K562 (cell line): ENCODE measurements around the gene ITGA2B. TPM values are rescaled to one million over a fixed set of nuclear protein-coding genes. Genes with fewer than 3 reads are reported as not detected.
A peak's percentile ranks its signal among the peaks of the same experiment; 100 is the strongest.

Experiments
- ATAC-seq: fragments of 200-7000 bp; cut with Tn5 transposase; 3 replicates; pipeline ENCODE4 v1.9.1; 2020; ENCODE audit warnings: moderate library complexity
- BruUV-seq: library from RNA; stranded (reverse); fragments of 400-500 nt; replicated peaks from 2 replicates; lab custom pipeline; 2021; lab: Mats Ljungman, UMichigan
- CTCF ChIA-PET: fragments of 300-600 bp; formaldehyde crosslinking; extraction: SDS; loops from one replicate; lab custom pipeline; 2021; ENCODE audit warnings: low intra/inter-chr PET ratio; lab: Yijun Ruan, JAX
- POLR2A ChIA-PET: fragments of 300-600, 350-650 bp; sonication (Branson Sonifier 250); formaldehyde crosslinking; extraction: SDS; loops from one replicate; lab custom pipeline; 2021; ENCODE audit warnings: antibody characterized with exemption, inconsistent platforms; lab: Yijun Ruan, JAX
- DNase-seq, 4 experiments: peaks; one replicate each; pipeline versions ENCODE4 v3.0.0 to v3.0.0-alpha.2; 2011 to 2018; ENCODE audit warnings: low spot score in 3 of 4, mixed read lengths in 3 of 4; ENCODE audit errors: extremely low read depth in 1 of 4
- FAIRE-seq: peaks from 2 replicates; lab custom pipeline; 2011; peaks lifted over from hg19 to GRCh38; lab: Jason Lieb, UNC
- H2AFZ ChIP-seq: 2 replicates; pipeline ENCODE4 v1.6.0; 2011; ENCODE audit warnings: low read depth, low read length, control low read depth, inconsistent platforms
- H3K27ac ChIP-seq: fragments of 200-600 bp; 3 replicates; pipeline ENCODE4 v1.8.0; 2011; ENCODE audit warnings: low read depth, mild to moderate bottlenecking, control low read depth, inconsistent platforms, low read length, moderate library complexity, mixed read lengths; ENCODE audit errors: extremely low read depth
- H3K27me3 ChIP-seq, 2 experiments: fragments of 300-600 bp in 1 of 2; 2 replicates in 1 of 2; 3 replicates in 1 of 2; pipeline versions ENCODE4 v1.6.0 to v1.8.0; 2011; ENCODE audit warnings: inconsistent platforms in 2 of 2, low read length in 2 of 2, mild to moderate bottlenecking in 1 of 2, mixed read lengths in 1 of 2, moderate library complexity in 1 of 2; ENCODE audit not compliant: control insufficient read depth in 2 of 2, insufficient read depth in 2 of 2
- H3K36me3 ChIP-seq: fragments of 300-600 bp; 3 replicates; pipeline ENCODE4 v1.8.0; 2011; ENCODE audit warnings: mild to moderate bottlenecking, low read length, inconsistent platforms; ENCODE audit not compliant: control insufficient read depth, insufficient read depth
- H3K4me1 ChIP-seq, 2 experiments: fragments of 200-600 bp in 1 of 2; replicated peaks in 1 of 2; 2 replicates in 1 of 2; 3 replicates in 1 of 2; pipeline versions ENCODE4 v1.5.1 to v1.8.0; 2011; ENCODE audit warnings: inconsistent platforms in 2 of 2, low read length in 2 of 2, mild to moderate bottlenecking in 1 of 2, mixed read lengths in 1 of 2, moderate library complexity in 1 of 2; ENCODE audit not compliant: control insufficient read depth in 2 of 2, insufficient read depth in 2 of 2
- H3K4me2 ChIP-seq: 2 replicates; pipeline ENCODE4 v1.6.1; 2011; ENCODE audit warnings: low read length, control low read depth, inconsistent platforms, mixed read lengths; ENCODE audit not compliant: insufficient read depth
- H3K4me3 ChIP-seq: fragments of 200-600 bp; sonication (generic), shearing (Covaris generic); 2 replicates; pipeline ENCODE4 v1.5.1; 2016; ENCODE audit warnings: control low read depth, inconsistent platforms
- H3K79me2 ChIP-seq: fragments of 200-600 bp; 3 replicates; pipeline ENCODE4 v1.8.0; 2011; ENCODE audit warnings: low read length, inconsistent platforms; ENCODE audit not compliant: control insufficient read depth, insufficient read depth
- H3K9ac ChIP-seq, 2 experiments: 2 replicates each; pipeline versions ENCODE4 v1.6.0 to v1.6.1; 2011; ENCODE audit warnings: low read depth in 2 of 2, low read length in 2 of 2, control low read depth in 1 of 2, inconsistent platforms in 1 of 2, mild to moderate bottlenecking in 1 of 2, mixed read lengths in 1 of 2; ENCODE audit not compliant: insufficient read depth in 1 of 2
- H3K9me1 ChIP-seq: one replicate; pipeline ENCODE4 v1.6.0; 2011; ENCODE audit warnings: inconsistent platforms, mild to moderate bottlenecking, low read length, moderate library complexity; ENCODE audit not compliant: control insufficient read depth, insufficient read depth
- H3K9me3 ChIP-seq: replicated peaks from 2 replicates; pipeline ENCODE4 v1.5.1; 2011; ENCODE audit warnings: low read depth, low read length, inconsistent platforms; ENCODE audit not compliant: control insufficient read depth, insufficient read depth
- H4K20me1 ChIP-seq: replicated peaks from 2 replicates; pipeline ENCODE4 v1.6.1; 2011; ENCODE audit warnings: low read length, inconsistent platforms, mixed read lengths; ENCODE audit not compliant: control insufficient read depth, insufficient read depth
- FOXA1 ChIP-seq: fragments of 450-650 bp; IDR thresholded peaks from 2 replicates; pipeline ENCODE4 v1.6.1; 2016; ENCODE audit warnings: mild to moderate bottlenecking, borderline replicate concordance
- HBP1 ChIP-seq: fragments of 450-650 bp; formaldehyde crosslinking; IDR thresholded peaks from 2 replicates; pipeline ENCODE4 v1.4.0; 2022; ENCODE audit warnings: missing genetic modification characterization
- PTTG1 ChIP-seq: fragments of 450-650 bp; IDR thresholded peaks from 2 replicates; pipeline ENCODE4 v1.6.1; 2016; ENCODE audit warnings: low read depth, mild to moderate bottlenecking, missing genetic modification characterization, missing compliant biosample characterization
- RNF2 ChIP-seq: sonication (generic); IDR thresholded peaks from 2 replicates; pipeline ENCODE4 v1.6.1; 2016
- RNF219 ChIP-seq: fragments of 250-450 bp; sonication (Bioruptor Pico); IDR thresholded peaks from 2 replicates; pipeline ENCODE4 v1.5.0; 2022; ENCODE audit warnings: mild to moderate bottlenecking
- SMARCB1 ChIP-seq: IDR thresholded peaks from 2 replicates; pipeline ENCODE4 v1.6.1; 2011; ENCODE audit warnings: improper control_type of control experiment, low read depth; ENCODE audit not compliant: insufficient read length
- ZNF134 ChIP-seq: fragments of 250-450 bp; sonication (Bioruptor Pico); conservative IDR thresholded peaks from 2 replicates; pipeline ENCODE4 v1.4.0; 2020
- ZNF512 ChIP-seq: IDR thresholded peaks from 2 replicates; pipeline ENCODE4 v1.6.1; 2016; ENCODE audit warnings: missing genetic modification characterization, missing compliant biosample characterization
- whole genome bisulfite sequencing: fragments of 100-300 bp; shearing (Covaris generic); methylation state at CpG from one replicate; pipeline ENCODE4 v1.1.6; 2016; ENCODE audit warnings: low coverage, mixed read lengths; ENCODE audit not compliant: insufficient coverage; ENCODE audit errors: missing lambda C conversion rate; 5-methylcytosine and 5-hydroxymethylcytosine counted together
- in situ Hi-C: fragments of 300-500 bp; cut with MboI; formaldehyde crosslinking; loops from 4 replicates; pipeline ENCODE4 v1.15.0; 2018; ENCODE audit warnings: inconsistent platforms, mixed read lengths
- intact Hi-C: fragments of 100-400 bp; cut with micrococcal nuclease; formaldehyde crosslinking; loops from 2 replicates; pipeline ENCODE4 v1.14.2; 2022
- polyA plus RNA-seq, 8 experiments: library from polyadenylated mRNA; depleted of rRNA in 4 of 8; stranded (reverse) in 5 of 8; unstranded in 3 of 8; fragments of >200 nt; fragmentation: Nextera tagmentation in 2 of 8; fragmentation: Illumina TruSeq in 1 of 8; extraction: Ambion mirVana in 2 of 8; extraction: Trizol in 1 of 8; gene quantifications; 2 replicates each; pipeline versions ENCODE4 v1.2.1 to v1.2.3, GENCODE V29; 2011 to 2014; ENCODE audit warnings: inconsistent platforms in 1 of 8, missing spikeins in 1 of 8
- total RNA-seq, 7 experiments: library from RNA; depleted of rRNA in 6 of 7; stranded (reverse); fragments of >200 nt in 6 of 7; fragmentation: Illumina TruSeq in 2 of 7; extraction: Trizol in 2 of 7; gene quantifications; 2 replicates each; pipeline versions ENCODE4 v1.2.1 to v1.2.3, GENCODE V29; 2011 to 2021; ENCODE audit warnings: low replicate concordance in 1 of 7

ITGA2B gene
- total and polyA plus RNA-seq, 9 of the 15 experiments (the other 6 are each of a cell fraction or from before 2014, with no cell fraction given), result 1.1 to 26.4 (median 5.6) TPM

- no peaks in the 10 kb centered on the region for H3K36me3 ChIP-seq
- in situ Hi-C loops, result no loop called here
- peak overlapping the region; percentile 87 for H2AFZ ChIP-seq
- H3K4me2 ChIP-seq, result peak overlapping the region; percentile 67
- peaks cover 26 to 40% of the 10 kb centered on the region in 2 experiments for H3K4me1 ChIP-seq
- DNase-seq (no peak), ATAC-seq (no peak), FAIRE-seq (no peak)
- ChIA-PET CTCF (no interaction called here), POLR2A (interaction anchor here (0.6 to 1.8 kb wide), 11 partner anchors 9 to 286 kb away, joined by 3 to 7 read pairs (median 3); partner anchors contain the start of gene GPATCH8)
- H3K9me3 ChIP-seq, result no peaks in the 10 kb centered on the region
- no TSS peak for BruUV-seq
- H3K27me3 ChIP-seq, result no peaks in the 10 kb centered on the region; a peak in 1 of 5 replicates
- H3K9me1 ChIP-seq, result no peaks in the 10 kb centered on the region
- H4K20me1 ChIP-seq, result no peaks in the 10 kb centered on the region
- 32% methylated on average over 22 of the region's 26 CpGs for WGBS
- peak overlapping the region; percentile 58 for H3K4me3 ChIP-seq
- H3K79me2 ChIP-seq, result peaks cover 7% of the 10 kb centered on the region; the same call in 2 of the 3 replicates
- H3K27ac ChIP-seq, result peak overlapping the region; percentile 27
- intact Hi-C loops, result loop anchor here (5.0 kb wide), 1 partner anchor 117 kb away; the partner anchor contains the start of gene GPATCH8
- peak overlapping the region; percentile 53 to 91; a peak in 3 of 4 replicates for H3K9ac ChIP-seq
- no peak for TF ChIP-seq PTTG1 (tag)
- TF ChIP-seq SMARCB1, result no peak
- TF ChIP-seq ZNF512 (tag), result no peak
- no peak for TF ChIP-seq FOXA1
- no peak for TF ChIP-seq ZNF134
- TF ChIP-seq RNF2, result peak; percentile 20; the same call in 1 of the 2 replicates
- no peak for TF ChIP-seq HBP1 (CRISPR knock-in tag)
- TF ChIP-seq RNF219, result no peak
Observed at GRCh38 chr17:44384823-44385286, 4.6 kb downstream of the ITGA2B start.
